ENCODE results near the gene ENOX1. TPM values are rescaled to one million over a fixed set of nuclear protein-coding genes. Genes with fewer than 3 reads are reported as not detected.

Gene ENOX1
- total RNA-seq, 1 experiment from 2014 or later: 0.35 TPM

DNA sequence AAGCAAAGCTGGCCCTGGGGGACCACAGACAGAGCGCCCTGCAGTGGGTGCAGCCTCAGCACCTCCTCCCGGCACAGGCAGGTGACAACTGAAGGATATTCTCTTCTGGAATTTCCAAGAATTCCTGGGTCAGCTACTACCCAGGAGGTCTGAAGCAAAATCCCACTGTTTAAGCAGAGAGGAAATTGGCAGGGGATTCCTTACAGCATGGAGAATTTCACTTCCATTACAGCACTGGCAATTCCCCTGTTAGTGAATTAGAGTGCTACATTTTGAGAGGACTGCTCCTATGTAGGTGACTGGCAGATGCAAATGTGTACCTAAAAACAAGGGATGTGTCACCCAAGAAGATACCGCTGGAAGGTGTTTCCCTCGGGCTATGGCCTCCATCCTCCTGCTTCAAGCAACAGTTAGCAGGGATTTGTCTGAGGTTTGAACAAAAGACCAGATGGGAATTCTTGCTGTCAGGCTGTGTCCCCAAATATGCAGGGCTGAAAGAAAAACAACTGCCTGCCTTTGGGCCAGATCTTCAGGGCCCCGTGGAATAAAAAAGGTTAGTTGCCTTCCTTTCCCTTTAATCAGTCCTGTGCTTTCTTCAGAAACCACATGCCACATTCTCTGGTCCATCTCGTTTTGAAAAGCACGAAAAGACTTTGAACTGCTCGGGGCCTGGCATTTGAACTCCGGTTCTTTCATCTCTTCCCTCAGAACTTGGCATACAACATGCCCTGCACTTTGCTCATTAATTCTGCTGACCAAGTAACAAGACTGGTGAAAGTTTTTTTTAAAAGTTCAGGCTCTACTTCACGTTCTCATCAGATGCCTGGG is 466.9 kb downstream of the ENOX1 start:
- POLR2A ChIA-PET (ENCODE audit: unreplicated experiment): no interaction called here
- no peak overlapping the region for H3K4me3 ChIP-seq
- no peaks in the 10 kb centered on the region for H3K79me2 ChIP-seq (ENCODE audit: low read depth)
- no peak for DNase-seq
- no peaks in the 10 kb centered on the region for H3K9me2 ChIP-seq (ENCODE audit: insufficient read depth)
- TF ChIP-seq CTCF (conservative IDR thresholded peaks at IDR 0.05) (no peak), EZH2 (IDR thresholded peaks at IDR 0.05; ENCODE audit: low read depth) (no peak)
- H4K20me1 ChIP-seq (ENCODE audit: insufficient read depth): no peaks in the 10 kb centered on the region
- H3K4me1 ChIP-seq (replicated peaks; ENCODE audit: insufficient read depth): no peaks in the 10 kb centered on the region
- no peak overlapping the region for H3K27ac ChIP-seq
- BruUV-seq (replicated peaks): no TSS peak
- intact Hi-C loops (cut with micrococcal nuclease; ENCODE audit: unreplicated experiment): no loop called here
- H3K36me3 ChIP-seq (ENCODE audit: low read depth): no peaks in the 10 kb centered on the region
- no peak overlapping the region for H2AFZ ChIP-seq
- H3K9me3 ChIP-seq (ENCODE audit: insufficient read depth, low read depth): no peaks in the 10 kb centered on the region
- H3F3A ChIP-seq (ENCODE audit: insufficient read depth, low read depth): no peaks in the 10 kb centered on the region
- CTCF ChIA-PET: no interaction called here
- no peaks in the 10 kb centered on the region for H3K27me3 ChIP-seq (ENCODE audit: insufficient read depth, low read depth)
- H3K4me2 ChIP-seq: no peak overlapping the region

- H3K4me3 ChIP-seq: no peak overlapping the region
- H3K27ac ChIP-seq: no peak overlapping the region
- TF ChIP-seq CTCF (conservative IDR thresholded peaks at IDR 0.05) (no peak), EZH2 (IDR thresholded peaks at IDR 0.05; ENCODE audit: low read depth) (no peak)
- POLR2A ChIA-PET (ENCODE audit: unreplicated experiment): no interaction called here
- no peaks in the 10 kb centered on the region for H3K9me2 ChIP-seq (ENCODE audit: insufficient read depth)
- no peaks in the 10 kb centered on the region for H3K4me1 ChIP-seq (replicated peaks; ENCODE audit: insufficient read depth)
- BruUV-seq (replicated peaks): no TSS peak
- CTCF ChIA-PET: no interaction called here
- no peaks in the 10 kb centered on the region for H4K20me1 ChIP-seq (ENCODE audit: insufficient read depth)
- no peaks in the 10 kb centered on the region for H3K27me3 ChIP-seq (ENCODE audit: insufficient read depth, low read depth)
- H3K4me2 ChIP-seq: no peak overlapping the region
- H3K79me2 ChIP-seq (ENCODE audit: low read depth): no peaks in the 10 kb centered on the region
- H3K9me3 ChIP-seq (ENCODE audit: insufficient read depth, low read depth): no peaks in the 10 kb centered on the region
- intact Hi-C loops (cut with micrococcal nuclease; ENCODE audit: unreplicated experiment): no loop called here
- DNase-seq: no peak
- no peaks in the 10 kb centered on the region for H3K36me3 ChIP-seq (ENCODE audit: low read depth)
- H3F3A ChIP-seq (ENCODE audit: insufficient read depth, low read depth): no peaks in the 10 kb centered on the region
- H2AFZ ChIP-seq: no peak overlapping the region
These were observed 469.8 kb downstream of the ENOX1 start for GRCh38 chr13:43316946-43317353.

- Histone ChIP-seq H2AFZ (no peak overlapping the region), H3K4me1 (replicated peaks; ENCODE audit: insufficient read depth) (no peaks in the 10 kb centered on the region), H3F3A (ENCODE audit: insufficient read depth, low read depth) (no peaks in the 10 kb centered on the region), H4K20me1 (ENCODE audit: insufficient read depth) (no peaks in the 10 kb centered on the region), H3K79me2 (ENCODE audit: low read depth) (no peaks in the 10 kb centered on the region), H3K27ac (no peak overlapping the region), H3K9me2 (ENCODE audit: insufficient read depth) (no peaks in the 10 kb centered on the region), H3K36me3 (ENCODE audit: low read depth) (no peaks in the 10 kb centered on the region), H3K4me3 (no peak overlapping the region), H3K9me3 (ENCODE audit: insufficient read depth, low read depth) (no peaks in the 10 kb centered on the region), H3K27me3 (ENCODE audit: insufficient read depth, low read depth) (no peaks in the 10 kb centered on the region), H3K4me2 (no peak overlapping the region)
- intact Hi-C loops (cut with micrococcal nuclease; ENCODE audit: unreplicated experiment): no loop called here
- no TSS peak for BruUV-seq (replicated peaks)
- TF ChIP-seq CTCF (conservative IDR thresholded peaks at IDR 0.05) (no peak), EZH2 (IDR thresholded peaks at IDR 0.05; ENCODE audit: low read depth) (no peak)
- DNase-seq: no peak
- CTCF ChIA-PET: no interaction called here
- POLR2A ChIA-PET (ENCODE audit: unreplicated experiment): no interaction called here
These were observed 470.5 kb downstream of the ENOX1 start for GRCh38 chr13:43316281-43316680.
